GM23338 (cell line): ENCODE measurements around the gene GADD45GIP1.

ENCODE experiments used
- CREB1 ChIP-seq: fragments of 250-450 bp; sonication (Bioruptor Pico); IDR thresholded peaks from 2 replicates; pipeline ENCODE4 v1.5.0; 2020; ENCODE audit warnings: low read depth, mild to moderate bottlenecking, moderate library complexity
- EZH2 ChIP-seq: fragments of 200-600 bp; sonication (generic); IDR thresholded peaks from one replicate; pipeline ENCODE4 v1.8.0; 2017; ENCODE audit warnings: antibody characterized with exemption, mild to moderate bottlenecking, low read depth; ENCODE audit not compliant: unreplicated experiment
- EZH2phosphoT487 ChIP-seq: fragments of 200-600 bp; sonication (generic); IDR thresholded peaks from one replicate; pipeline ENCODE4 v1.8.1; 2018; ENCODE audit warnings: antibody characterized with exemption; ENCODE audit not compliant: unreplicated experiment
- NANOG ChIP-seq: IDR thresholded peaks from 2 replicates; pipeline ENCODE4 v1.6.1; 2016; ENCODE audit warnings: antibody characterized with exemption, borderline replicate concordance
- POLR2AphosphoS5 ChIP-seq: IDR thresholded peaks from 2 replicates; pipeline ENCODE4 v1.6.1; 2016; ENCODE audit warnings: antibody characterized with exemption, low read depth
- TF ChIP-seq, protein P1 (sequence below), 2 experiments: fragments of 200-600 bp in 1 of 2; sonication (generic) in 1 of 2; conservative IDR thresholded peaks; 2 replicates each; pipeline versions ENCODE4 v1.5.1 to v1.6.1; 2016 to 2017; ENCODE audit warnings: antibody characterized with exemption in 2 of 2, low read depth in 2 of 2, mild to moderate bottlenecking in 2 of 2, moderate library complexity in 1 of 2
- TF ChIP-seq, protein P2 (sequence below): IDR thresholded peaks from one replicate; pipeline ENCODE4 v1.6.1; 2018; ENCODE audit warnings: antibody characterized with exemption; ENCODE audit not compliant: unreplicated experiment
- TF ChIP-seq, protein P3 (sequence below): fragments of 250-450 bp; sonication (Bioruptor Pico); IDR thresholded peaks from 2 replicates; pipeline ENCODE4 v1.5.0; 2020; ENCODE audit warnings: mild to moderate bottlenecking, moderate library complexity

DNA sequence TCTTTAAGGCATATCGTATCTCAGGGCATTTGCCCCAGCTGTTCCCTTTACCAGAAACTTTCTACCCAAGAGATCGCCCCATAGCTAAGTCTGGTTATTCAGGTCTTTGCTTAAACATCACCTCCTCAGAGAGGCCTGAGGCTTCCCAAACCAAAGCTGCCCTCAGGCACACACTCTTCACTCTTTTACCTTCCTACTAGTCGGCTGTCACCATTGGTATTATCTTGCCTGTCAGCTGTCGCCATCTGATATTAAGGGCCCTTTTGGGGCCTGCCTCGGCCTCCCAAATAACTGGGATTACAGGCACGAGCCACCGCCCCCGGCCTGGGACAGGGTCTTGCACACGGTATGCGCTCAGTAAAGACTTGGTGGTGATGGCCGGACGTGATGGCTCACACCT, 1.0 kb downstream of the GADD45GIP1 start:
- TF ChIP-seq EZH2, result no peak
- TF ChIP-seq, protein P1, sequence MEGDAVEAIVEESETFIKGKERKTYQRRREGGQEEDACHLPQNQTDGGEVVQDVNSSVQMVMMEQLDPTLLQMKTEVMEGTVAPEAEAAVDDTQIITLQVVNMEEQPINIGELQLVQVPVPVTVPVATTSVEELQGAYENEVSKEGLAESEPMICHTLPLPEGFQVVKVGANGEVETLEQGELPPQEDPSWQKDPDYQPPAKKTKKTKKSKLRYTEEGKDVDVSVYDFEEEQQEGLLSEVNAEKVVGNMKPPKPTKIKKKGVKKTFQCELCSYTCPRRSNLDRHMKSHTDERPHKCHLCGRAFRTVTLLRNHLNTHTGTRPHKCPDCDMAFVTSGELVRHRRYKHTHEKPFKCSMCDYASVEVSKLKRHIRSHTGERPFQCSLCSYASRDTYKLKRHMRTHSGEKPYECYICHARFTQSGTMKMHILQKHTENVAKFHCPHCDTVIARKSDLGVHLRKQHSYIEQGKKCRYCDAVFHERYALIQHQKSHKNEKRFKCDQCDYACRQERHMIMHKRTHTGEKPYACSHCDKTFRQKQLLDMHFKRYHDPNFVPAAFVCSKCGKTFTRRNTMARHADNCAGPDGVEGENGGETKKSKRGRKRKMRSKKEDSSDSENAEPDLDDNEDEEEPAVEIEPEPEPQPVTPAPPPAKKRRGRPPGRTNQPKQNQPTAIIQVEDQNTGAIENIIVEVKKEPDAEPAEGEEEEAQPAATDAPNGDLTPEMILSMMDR (conservative IDR thresholded peaks at IDR 0.05; ENCODE audit: low read depth in 2 of 2), result no peak
- TF ChIP-seq, protein P2, sequence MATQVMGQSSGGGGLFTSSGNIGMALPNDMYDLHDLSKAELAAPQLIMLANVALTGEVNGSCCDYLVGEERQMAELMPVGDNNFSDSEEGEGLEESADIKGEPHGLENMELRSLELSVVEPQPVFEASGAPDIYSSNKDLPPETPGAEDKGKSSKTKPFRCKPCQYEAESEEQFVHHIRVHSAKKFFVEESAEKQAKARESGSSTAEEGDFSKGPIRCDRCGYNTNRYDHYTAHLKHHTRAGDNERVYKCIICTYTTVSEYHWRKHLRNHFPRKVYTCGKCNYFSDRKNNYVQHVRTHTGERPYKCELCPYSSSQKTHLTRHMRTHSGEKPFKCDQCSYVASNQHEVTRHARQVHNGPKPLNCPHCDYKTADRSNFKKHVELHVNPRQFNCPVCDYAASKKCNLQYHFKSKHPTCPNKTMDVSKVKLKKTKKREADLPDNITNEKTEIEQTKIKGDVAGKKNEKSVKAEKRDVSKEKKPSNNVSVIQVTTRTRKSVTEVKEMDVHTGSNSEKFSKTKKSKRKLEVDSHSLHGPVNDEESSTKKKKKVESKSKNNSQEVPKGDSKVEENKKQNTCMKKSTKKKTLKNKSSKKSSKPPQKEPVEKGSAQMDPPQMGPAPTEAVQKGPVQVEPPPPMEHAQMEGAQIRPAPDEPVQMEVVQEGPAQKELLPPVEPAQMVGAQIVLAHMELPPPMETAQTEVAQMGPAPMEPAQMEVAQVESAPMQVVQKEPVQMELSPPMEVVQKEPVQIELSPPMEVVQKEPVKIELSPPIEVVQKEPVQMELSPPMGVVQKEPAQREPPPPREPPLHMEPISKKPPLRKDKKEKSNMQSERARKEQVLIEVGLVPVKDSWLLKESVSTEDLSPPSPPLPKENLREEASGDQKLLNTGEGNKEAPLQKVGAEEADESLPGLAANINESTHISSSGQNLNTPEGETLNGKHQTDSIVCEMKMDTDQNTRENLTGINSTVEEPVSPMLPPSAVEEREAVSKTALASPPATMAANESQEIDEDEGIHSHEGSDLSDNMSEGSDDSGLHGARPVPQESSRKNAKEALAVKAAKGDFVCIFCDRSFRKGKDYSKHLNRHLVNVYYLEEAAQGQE, result no peak
- TF ChIP-seq EZH2phosphoT487, result no peak
- no peak for TF ChIP-seq POLR2AphosphoS5
- no peak for TF ChIP-seq CREB1 (CRISPR knock-in tag)
- no peak for TF ChIP-seq NANOG
- TF ChIP-seq, protein P3, sequence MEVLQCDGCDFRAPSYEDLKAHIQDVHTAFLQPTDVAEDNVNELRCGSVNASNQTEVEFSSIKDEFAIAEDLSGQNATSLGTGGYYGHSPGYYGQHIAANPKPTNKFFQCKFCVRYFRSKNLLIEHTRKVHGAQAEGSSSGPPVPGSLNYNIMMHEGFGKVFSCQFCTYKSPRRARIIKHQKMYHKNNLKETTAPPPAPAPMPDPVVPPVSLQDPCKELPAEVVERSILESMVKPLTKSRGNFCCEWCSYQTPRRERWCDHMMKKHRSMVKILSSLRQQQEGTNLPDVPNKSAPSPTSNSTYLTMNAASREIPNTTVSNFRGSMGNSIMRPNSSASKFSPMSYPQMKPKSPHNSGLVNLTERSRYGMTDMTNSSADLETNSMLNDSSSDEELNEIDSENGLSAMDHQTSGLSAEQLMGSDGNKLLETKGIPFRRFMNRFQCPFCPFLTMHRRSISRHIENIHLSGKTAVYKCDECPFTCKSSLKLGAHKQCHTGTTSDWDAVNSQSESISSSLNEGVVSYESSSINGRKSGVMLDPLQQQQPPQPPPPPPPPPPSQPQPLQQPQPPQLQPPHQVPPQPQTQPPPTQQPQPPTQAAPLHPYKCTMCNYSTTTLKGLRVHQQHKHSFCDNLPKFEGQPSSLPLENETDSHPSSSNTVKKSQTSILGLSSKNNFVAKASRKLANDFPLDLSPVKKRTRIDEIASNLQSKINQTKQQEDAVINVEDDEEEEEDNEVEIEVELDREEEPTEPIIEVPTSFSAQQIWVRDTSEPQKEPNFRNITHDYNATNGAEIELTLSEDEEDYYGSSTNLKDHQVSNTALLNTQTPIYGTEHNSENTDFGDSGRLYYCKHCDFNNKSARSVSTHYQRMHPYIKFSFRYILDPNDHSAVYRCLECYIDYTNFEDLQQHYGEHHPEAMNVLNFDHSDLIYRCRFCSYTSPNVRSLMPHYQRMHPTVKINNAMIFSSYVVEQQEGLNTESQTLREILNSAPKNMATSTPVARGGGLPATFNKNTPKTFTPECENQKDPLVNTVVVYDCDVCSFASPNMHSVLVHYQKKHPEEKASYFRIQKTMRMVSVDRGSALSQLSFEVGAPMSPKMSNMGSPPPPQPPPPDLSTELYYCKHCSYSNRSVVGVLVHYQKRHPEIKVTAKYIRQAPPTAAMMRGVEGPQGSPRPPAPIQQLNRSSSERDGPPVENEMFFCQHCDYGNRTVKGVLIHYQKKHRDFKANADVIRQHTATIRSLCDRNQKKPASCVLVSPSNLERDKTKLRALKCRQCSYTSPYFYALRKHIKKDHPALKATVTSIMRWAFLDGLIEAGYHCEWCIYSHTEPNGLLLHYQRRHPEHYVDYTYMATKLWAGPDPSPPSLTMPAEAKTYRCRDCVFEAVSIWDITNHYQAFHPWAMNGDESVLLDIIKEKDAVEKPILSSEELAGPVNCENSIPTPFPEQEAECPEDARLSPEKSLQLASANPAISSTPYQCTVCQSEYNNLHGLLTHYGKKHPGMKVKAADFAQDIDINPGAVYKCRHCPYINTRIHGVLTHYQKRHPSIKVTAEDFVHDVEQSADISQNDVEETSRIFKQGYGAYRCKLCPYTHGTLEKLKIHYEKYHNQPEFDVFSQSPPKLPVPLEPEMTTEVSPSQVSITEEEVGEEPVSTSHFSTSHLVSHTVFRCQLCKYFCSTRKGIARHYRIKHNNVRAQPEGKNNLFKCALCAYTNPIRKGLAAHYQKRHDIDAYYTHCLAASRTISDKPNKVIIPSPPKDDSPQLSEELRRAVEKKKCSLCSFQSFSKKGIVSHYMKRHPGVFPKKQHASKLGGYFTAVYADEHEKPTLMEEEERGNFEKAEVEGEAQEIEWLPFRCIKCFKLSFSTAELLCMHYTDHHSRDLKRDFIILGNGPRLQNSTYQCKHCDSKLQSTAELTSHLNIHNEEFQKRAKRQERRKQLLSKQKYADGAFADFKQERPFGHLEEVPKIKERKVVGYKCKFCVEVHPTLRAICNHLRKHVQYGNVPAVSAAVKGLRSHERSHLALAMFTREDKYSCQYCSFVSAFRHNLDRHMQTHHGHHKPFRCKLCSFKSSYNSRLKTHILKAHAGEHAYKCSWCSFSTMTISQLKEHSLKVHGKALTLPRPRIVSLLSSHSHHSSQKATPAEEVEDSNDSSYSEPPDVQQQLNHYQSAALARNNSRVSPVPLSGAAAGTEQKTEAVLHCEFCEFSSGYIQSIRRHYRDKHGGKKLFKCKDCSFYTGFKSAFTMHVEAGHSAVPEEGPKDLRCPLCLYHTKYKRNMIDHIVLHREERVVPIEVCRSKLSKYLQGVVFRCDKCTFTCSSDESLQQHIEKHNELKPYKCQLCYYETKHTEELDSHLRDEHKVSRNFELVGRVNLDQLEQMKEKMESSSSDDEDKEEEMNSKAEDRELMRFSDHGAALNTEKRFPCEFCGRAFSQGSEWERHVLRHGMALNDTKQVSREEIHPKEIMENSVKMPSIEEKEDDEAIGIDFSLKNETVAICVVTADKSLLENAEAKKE (CRISPR knock-in tag), result no peak
